Central memory CD4-positive, alpha-beta T cell (primary cell): ENCODE measurements around the gene MLX.

Experiments used
- DNase-seq: peaks from one replicate; pipeline ENCODE4 v3.0.0; 2022
- total RNA-seq, 3 experiments: gene quantifications; one replicate each; lab custom pipeline; 2026; lab: John Stamatoyannopoulos, UW

The MLX gene
- total RNA-seq, result 36.8 to 114 (median 59.8) reads per million in 3 experiments

DNA sequence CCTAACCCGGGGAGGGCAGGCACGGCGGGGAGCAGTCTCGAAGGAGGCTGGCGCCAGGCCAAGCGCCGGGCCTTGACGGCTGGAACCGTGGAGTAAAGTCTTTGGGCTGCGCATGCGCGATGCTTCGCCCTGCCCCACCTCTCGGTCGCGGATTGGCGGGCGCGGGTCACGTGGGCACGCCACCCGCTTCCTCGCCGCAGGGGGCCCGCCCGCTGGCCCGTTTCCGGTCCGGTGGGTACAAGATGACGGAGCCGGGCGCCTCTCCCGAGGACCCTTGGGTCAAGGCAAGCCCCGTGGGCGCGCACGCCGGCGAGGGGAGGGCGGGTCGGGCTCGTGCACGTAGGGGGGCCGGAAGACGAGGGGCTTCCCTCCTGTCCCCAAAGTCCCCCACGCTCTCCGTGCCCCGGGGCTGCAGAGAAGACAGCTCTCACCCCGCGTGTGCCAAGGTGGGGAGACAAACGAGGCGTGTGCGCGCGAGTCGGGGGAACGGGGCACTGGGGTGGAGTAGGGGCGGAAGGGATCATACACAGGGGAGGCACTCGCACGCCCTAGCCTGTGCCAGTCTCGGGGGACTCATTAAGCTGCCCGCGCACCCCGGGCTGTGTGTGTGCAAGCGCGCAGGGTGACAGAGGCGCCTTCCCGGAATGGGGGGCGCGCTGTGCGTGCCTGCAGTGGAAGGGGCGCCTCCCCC lies at the start of gene MLX:
TSS of gene MLX (plus strand) at position 218 of the 691 bp plus-strand sequence. CDS start at position 243, 25 bp downstream.
- peak; percentile 89 for DNase-seq

DNA sequence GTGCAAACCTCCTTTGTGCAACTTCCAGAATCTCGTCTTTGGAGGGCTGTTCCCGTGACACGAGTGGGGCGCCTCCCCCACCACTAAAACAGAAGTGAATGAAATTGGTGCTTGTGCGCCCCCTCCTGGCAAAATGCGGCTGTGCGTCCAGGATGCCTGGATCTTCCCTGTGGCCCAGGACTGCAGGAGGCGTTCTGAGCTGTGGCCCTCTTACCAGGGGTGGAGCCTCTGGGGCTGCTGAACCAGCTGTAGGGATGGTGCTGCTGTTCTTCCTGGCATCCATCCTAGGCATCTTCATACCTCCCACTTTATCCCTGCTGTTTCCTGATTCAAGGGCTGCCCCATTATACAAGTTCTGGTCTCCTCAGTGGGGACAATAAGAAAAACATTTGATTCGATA lies 49.4 kb upstream of the MLX start:
- DNase-seq, result peak; percentile 72

- no peak for DNase-seq
These were observed 48.7 kb upstream of the MLX start for GRCh38 chr17:42518046-42518754.

- no peak for DNase-seq
These were observed 48.0 kb upstream of the MLX start for GRCh38 chr17:42518755-42519545.

- DNase-seq, result no peak
These were observed 47.1 kb upstream of the MLX start for GRCh38 chr17:42519546-42520491.

DNA sequence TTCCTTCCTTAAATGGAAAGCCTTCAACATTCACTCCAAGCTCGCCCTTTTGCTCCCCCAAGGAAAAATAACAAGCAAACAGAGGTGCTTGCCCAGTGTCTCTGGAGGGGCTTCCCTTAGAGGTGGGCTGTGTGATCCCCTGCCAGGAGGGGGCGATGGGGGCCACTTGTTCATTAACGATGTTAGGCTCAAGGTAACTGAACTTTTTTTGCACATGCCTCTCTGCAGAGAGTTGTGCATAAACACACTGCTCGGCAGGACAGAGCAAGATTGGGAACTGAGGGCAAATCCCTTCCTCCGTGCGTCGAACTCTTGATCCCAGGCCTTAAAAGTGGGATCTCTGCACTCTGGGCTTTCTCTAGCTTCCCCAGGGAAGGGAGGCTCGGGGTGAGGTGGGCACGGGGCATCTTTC lies 46.4 kb upstream of the MLX start:
- DNase-seq, result no peak

- DNase-seq, result no peak
These were observed 45.9 kb upstream of the MLX start for GRCh38 chr17:42521036-42521435.

GRCh38 chr17:42521666-42522262 lies 45.1 kb upstream of the MLX start:
- no peak for DNase-seq

- no peak for DNase-seq
These were observed 44.6 kb upstream of the MLX start for GRCh38 chr17:42522263-42522790.

GRCh38 chr17:42522798-42523278 lies 44.1 kb upstream of the MLX start:
- DNase-seq, result no peak

GRCh38 chr17:42525221-42525620 lies 41.7 kb upstream of the MLX start:
- no peak for DNase-seq

DNA sequence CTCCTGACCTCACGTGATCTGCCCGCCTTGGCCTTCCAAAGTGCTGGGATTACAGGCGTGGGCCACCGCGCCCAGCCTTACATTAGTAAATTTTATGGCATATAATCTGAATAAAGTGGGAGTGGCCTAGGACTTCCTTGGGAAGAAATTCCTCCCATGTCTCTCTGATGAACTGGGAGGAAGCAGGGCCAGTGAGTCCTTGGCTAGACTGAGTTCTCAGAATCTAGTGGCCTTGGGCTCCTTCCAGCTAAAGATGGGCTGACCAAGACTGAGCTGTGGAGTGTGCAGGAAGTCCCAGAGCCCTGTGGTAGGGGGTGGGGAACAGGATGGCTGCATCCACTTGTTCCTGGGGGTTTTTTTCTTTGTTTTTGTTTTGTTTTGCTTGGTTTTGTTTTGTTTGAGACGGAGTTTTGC lies 40.9 kb upstream of the MLX start:
- DNase-seq, result no peak

GRCh38 chr17:42527932-42528331 lies 39.0 kb upstream of the MLX start:
- no peak for DNase-seq

DNA sequence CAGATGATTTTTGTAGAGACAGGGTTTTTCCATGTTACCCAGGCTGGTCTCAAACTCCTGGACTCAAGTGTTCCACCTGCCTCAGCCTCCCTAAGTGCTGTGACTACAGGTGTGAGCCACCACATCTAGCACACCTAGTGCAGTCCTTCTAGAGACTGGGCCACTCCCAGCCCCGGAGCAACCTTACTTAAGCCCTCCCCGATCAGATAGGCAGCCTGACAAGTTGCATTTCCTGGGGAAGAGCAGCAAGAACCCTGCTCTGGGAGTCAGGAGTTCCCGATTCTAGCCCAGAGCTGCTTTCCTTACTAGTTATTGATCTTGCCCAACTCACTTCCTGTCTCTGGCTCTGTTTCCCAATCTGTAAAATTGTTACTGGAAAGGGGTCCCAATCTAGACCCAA lies 37.8 kb upstream of the MLX start:
- DNase-seq, result no peak

GRCh38 chr17:42530952-42531454 lies 35.9 kb upstream of the MLX start:
- DNase-seq, result no peak

DNA sequence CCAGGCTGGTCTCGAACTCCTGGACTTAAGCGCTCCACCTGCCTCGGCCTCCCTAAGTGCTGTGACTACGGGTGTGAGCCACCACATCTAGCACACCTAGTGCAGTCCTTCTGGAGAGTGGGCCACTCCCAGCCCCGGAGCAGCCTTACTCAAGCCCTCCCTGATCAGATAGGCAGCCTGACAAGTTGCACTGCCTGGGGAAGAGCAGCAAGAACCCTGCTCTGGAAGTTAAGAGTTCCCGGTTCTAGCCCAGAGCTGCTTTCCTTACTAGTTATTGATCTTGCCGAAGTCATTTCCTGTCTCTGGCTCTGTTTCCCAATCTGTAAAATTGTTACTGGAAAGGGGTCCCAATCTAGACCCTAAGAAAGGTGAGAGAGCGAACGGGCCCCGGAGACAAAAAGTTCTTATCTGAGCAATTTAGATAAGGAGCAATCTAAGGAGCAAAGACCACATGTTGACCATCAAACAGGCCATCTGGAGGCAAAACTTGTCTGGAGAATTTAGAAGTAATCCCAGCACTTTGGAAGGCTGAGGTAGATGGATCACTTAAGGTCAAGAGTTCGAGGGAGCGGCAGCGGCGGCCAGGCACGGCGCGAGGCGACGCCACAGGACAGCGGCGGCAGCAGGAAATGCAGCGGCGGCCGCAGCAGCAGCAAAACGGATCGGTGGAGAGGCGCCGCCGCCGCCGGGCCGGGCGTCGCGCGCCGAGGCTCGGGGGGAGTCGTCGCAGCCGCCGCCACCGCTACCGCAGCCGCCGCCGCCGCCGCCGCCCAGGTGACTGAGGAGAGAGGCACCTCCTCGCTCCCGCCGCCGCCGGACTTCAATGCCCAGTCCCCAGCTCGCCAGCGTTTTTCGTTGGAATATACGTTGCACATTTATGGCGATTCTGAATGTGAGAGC lies 35.2 kb upstream of the MLX start:
- DNase-seq, result peak; percentile 47

- no peak for DNase-seq
These were observed 31.5 kb upstream of the MLX start for GRCh38 chr17:42535155-42536047.

DNA sequence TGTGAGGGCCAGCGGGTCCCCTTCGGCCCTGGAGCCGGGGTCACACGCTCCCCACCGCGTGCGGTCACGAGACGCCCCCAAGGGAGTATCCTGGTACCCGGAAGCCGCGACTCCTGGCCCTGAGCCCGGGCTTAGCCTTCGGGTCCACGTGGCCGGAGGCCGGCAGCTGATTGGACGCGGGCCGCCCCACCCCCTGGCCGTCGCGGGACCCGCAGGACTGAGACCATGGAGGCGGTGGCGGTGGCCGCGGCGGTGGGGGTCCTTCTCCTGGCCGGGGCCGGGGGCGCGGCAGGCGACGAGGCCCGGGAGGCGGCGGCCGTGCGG lies 30.9 kb upstream of the MLX start, which contains the start of gene NAGLU:
TSS of gene NAGLU (plus strand) at position 194 of the 324 bp plus-strand sequence. CDS start at position 226, 32 bp downstream.
- DNase-seq, result peak; percentile 69
